ENCODE measurements around the gene STPG4.
"Not testable (repeated sequence)": the region's sequence is repeated elsewhere in the genome, so short reads cannot be mapped to it uniquely, and the experiment has no call there.

The STPG4 gene

DNA sequence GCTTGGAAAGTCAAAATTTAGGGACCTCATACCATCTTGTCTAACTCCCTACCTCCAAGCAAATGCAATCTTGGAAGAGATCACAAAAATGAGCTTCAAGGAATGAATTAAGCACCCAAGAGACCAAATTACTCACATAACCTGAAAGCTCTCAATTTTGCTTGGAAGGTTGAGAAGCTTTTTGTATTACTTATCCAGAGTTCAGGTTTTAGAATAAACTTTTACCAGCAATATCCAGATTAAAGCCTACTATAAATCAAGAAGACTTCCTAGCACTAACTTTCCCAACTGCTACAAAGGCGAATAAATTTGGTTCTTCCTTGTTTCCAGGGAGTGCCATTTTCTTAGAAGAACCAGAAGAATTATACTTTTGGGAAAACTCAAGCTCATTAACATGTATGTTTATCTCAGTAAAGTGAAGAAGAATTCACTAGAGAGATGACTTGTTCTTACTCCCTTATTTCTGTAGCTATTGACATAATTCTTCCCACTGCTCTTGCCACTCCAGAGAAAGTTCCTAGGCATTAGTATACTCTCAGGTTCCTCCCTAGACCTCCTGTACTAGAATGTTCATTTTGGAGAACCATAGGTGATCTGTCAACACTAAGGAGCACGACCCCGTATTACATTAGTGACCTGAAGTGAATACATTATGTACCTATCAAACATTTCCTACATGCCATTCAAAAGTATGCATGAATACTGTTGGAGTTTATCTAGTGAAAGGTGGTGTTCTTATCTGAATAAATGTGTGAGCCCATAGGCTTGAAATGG is 18.0 kb upstream of the STPG4 start:
- no peak for DNase-seq (ENCODE audit: low read depth)

DNA sequence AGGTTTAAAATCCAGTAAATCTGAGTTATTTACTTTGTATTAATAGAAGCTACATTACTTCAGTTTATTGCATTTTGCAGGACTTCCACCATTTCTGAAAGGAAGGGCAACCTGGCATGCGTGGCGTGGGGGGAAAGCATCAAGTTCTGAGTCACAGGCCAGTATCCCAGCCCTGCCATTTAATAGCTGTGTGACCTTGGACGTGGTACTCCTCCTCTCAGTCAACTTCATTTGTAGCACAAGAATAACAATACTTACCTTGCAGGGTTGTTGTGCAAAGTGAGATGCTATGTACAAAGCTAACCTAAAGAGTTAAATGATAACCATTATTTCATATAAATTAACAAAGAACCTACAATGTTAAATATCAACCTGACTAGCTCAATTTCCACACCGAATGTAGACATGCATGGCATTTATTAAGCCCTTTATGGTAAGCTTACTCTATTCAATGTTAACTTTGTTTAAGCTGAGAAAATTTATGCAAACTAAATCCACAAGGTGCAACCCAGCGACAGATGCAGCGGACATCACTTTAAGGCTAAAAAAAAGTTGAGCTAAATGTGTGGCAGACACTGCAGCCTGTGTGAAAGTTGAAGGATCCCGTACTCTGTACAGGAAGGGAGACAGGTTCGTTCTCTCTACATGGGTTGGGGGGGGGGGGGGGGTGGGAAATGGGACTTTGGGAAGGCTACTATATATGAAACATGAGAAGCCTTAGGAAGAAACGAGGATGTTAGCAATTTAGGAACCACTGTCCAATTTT is 17.2 kb upstream of the STPG4 start:
- DNase-seq (ENCODE audit: low read depth) = no peak

DNA sequence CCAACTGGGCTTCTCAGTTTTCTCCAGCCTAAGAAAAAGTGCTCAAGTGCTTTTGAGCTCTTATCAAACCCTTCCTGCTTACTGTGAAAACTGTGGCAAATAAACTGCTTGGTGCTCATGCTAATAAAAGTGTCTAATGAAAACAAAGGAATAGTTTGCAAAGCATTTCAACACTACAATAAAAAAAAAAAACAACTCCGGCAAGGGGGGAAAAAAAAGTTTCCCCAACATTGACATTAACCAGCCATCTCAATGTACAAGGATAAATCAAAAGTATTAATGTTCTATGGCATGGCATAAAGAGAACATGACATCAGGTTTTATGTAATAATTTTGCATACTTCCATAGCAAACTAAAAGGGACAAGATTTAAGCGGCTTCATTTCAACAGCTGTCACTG is 14.7 kb upstream of the STPG4 start:
- DNase-seq (ENCODE audit: low read depth) = no peak

DNA sequence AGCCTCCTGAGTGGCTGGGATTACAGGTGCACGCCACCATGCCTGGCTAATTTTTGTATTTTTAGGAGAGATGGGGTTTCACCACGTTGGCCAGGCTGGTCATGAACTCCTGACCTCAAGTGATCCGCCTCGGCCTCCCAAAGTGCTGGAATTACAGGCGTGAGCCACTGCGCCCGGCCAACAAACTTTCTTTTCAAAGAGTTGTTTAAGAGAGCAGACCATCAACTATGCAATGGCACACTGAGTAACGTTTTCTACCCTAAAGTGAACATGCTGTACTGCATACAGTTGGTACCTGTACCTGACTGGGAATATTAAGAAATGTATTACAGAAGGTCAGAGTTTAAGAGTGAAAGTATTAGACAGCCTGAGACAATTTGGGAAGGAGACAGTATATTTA is 13.8 kb upstream of the STPG4 start:
- not testable (repeated sequence) for DNase-seq (ENCODE audit: low read depth)

DNA sequence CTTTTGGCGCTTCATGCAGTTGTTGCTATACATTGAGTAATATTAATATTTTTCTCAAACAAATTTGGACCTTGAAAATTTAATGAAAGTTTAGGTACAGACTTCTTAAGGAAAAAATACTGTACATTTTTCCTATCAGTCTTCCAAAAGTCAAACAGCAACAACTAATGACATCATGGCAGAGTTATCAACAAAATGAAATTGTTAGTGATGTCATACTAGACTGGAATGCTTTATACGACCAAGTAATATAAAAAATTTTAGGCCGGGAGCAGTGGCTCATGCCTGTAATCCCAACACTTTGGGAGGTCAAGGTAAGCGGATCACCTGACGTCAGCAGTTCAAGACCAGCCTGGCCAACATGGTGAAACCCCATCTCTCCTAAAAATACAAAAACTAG is 12.0 kb upstream of the STPG4 start:
- DNase-seq (ENCODE audit: low read depth) = no peak

DNA sequence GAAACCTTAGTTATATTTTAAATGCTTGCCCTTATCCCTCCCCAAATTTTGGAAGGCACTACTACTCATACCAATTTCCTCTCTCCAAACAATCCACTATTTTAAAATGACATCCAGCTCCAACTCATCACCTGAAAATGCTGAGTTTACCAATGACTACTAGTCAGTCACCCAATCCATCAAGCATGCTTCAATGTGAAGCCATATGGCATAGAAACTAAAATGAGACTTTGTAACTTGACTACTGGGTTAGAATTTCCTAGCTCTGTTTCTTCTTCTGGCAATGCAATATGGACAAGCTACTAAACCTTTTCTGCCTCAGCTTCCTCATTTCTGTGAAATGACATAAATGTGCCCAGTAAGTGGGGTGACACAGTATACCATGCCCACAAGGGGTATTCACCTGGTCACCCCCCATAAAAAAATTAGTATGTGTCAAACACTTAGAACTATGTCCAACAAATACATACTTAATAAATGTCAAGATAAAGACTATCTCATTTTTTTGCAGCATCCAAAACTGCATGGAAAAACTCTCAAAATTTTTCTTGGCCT is 10.0 kb upstream of the STPG4 start:
- DNase-seq (ENCODE audit: low read depth) = no peak

DNA sequence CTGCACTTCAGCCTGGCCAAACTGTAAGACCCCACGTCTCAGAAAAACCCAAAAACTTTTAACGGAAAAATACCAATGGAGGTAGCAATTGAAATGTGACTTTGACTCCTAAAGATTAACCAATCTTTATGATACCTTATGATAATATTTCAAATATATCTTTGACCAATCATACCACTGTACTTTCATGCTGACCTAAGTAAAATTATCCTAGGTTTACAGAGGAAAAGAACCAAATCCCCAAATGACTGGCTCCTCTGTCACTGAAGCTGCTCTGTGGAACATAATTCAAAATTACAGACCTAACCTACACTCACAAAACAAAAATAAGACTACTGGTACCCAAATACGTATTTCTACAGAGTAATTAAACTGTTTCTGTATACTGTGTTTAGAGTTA is 7.7 kb upstream of the STPG4 start:
- DNase-seq (ENCODE audit: low read depth) = no peak

DNA sequence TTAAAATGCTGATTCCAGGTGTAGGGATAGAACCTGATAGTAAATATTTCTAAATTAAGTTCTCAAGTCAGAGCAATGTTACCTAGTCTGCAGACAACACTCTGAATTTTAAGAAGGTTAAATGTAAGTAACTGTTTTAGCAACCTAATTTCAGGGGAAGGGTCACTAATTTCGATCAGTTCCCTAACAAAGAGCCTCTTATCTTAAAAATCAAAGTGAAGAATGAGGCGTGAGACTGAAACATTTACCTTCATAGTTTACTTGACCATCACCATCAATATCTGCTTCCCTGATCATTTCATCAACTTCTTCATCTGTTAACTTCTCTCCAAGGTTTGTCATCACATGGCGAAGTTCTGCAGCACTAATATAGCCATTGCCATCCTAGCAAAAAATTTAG is 6.4 kb upstream of the STPG4 start:
- DNase-seq (ENCODE audit: low read depth) = no peak

DNA sequence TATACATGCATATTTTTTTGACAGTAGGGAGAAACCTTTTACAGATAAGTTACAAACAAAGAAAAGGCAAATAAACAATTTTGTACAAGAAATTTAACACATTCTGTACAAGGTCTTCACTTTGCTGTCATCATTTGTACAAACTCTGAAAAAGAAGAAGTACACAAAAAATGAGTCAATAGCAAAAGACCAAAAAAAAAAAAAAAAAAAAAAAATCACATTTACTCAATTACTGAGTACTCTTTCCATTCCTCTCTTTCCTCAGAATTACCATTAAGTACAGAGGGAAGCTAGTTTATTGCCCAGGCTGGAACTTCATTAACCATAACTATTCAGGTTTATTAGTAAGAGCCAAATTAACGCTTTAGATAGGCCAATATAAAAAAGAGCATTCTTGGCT is 5.6 kb upstream of the STPG4 start:
- no peak for DNase-seq (ENCODE audit: low read depth)

DNA sequence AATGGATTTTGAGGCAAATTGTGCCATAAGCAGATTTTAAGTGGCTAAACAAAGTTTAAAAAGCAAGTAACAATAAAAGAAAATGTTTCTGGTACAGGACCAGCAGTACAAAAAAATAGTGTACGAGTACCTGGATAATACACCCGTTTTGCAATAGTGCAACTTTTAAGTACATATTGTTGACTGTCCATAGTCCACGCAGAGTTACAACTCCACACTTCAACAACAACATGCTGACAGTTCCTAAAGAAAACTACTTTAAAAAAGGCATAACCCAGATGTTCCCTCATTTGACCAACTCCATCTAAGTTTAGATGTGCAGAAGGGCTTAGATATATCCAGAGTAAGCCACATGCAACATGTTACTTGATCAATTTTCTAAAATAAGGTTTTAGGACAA is 5.1 kb upstream of the STPG4 start:
- DNase-seq (ENCODE audit: low read depth) = no peak

DNA sequence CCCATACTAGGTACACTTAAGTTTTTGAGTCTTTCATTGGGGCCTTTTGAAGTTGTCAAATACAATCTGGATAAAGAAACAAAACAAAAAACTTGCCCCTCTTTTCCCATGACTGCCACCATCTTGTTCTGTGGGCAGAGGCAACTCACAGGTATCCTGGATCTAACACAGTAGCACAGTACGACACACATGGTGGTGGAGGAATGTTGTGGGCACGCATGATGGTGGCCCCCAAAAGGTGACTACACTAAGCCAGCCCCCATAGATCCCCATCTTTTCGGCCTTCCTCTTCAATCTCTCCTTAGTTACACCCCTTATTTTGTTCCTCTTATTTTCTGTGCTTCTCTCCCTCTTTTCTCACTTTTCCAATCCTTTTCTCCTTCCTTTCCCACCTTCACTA is 4.5 kb upstream of the STPG4 start:
- no peak for DNase-seq (ENCODE audit: low read depth)

DNA sequence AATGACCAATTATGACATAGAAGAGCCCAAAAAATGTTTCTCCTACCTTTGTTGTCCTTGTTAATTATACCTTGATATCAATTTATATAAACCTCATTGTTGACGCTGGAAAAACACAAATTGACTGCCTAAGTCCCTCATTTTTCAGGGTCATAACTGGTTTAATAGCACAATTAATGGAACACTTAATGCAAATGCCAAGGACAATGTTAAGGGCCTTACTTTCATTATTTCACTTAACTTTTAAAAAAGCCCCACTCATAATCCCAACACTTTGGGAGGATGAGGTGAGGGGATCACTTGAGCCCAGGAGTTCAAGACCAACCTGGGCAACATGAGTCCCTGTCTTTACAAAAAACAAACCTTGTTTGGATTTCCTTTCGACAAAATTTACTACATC is 3.5 kb upstream of the STPG4 start:
- no peak for DNase-seq (ENCODE audit: low read depth)

DNA sequence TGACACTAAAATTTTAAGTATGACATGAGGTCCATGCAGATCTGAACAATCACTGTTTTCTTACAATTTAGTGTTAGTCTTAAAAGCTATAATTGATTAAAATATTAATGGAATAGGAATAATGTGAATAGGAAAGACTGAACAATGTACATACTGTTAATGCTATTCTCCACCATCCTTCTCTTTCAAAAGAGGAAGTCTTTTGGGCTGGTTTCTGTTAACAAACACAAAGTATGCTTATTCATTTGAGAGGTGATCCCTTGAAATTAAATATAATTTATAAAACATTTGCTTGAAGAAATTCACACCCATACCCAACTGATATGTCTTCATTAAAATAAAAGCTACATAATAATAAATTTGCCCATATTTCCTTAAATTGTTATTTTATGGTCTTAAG is 2.3 kb downstream of the STPG4 start:
- DNase-seq (ENCODE audit: low read depth) = no peak

DNA sequence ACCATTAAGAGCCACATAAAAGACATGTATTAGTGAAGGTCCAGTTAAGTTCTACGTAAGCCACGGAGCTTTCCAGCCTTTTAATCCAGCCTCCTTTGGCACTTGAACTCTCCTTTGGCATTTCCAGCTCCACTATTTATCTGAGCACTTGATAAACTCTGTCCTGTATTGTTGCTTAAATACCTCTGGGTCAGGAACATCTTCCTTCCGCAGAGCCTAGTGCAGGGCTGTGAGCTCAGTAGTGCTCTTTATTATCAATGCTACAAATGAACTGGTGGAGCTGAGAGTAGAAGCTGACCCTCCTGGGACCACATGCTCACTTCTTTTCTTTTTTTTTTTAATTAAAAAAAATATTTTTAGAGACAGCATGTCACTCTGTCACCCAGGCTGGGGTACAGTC is 4.9 kb downstream of the STPG4 start:
- no peak for DNase-seq (ENCODE audit: low read depth)

DNA sequence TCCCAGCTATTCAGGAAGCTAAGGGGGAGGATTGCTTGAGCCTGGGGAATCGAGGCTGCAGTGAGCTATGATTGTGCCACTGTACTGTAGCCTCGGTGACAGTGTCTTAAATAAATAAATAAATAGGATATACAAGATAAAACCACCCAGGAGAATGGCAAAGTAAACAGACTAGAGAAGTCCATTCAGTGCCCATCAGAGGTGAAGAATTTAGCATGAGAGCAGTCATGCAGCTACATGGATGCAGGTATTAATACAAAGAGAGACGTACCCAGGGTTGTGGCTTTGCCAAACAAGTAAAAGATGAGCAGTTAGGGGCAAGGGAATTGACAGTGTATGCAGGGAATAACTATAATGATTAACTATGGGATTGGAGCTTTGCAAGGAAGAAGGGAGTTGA is 8.1 kb downstream of the STPG4 start:
- no peak for DNase-seq (ENCODE audit: low read depth)

DNA sequence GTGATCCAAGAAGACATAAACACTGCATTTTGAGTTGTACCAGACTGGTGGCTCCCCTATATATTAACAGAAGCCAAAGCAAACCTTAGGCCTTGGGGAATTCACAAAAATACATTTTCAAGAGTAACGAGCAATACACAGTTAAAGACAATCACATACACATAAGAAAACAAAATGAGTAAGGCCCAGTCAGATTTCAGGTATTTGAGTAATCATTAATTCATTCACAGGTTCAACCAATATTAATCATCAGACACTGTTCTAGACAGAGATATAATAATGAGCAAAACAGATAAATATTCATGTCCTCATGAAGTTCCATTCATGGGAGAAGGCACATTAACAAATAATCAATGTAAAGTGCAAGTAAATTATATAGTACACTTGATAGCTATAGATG is 9.6 kb downstream of the STPG4 start:
- DNase-seq (ENCODE audit: low read depth) = no peak

DNA sequence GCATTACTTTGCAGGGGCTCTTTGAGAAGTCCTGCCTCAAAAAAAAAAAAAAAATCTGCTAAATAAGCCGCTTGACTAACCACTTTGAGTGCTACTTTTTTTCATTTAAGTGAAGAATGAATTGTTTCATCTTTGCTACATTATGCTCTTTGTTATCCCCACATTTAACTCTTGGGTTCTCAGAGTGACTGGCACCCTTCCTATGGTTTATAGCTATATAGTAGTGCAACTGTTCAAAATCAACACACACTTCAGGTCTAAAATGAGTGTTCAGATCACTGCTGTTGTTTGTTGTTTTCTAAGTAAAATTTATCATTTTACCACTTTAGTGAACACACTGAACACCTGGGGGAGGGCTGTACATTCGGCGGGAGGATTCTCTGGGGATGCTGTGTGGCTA is 13.6 kb downstream of the STPG4 start:
- DNase-seq (ENCODE audit: low read depth) = no peak

DNA sequence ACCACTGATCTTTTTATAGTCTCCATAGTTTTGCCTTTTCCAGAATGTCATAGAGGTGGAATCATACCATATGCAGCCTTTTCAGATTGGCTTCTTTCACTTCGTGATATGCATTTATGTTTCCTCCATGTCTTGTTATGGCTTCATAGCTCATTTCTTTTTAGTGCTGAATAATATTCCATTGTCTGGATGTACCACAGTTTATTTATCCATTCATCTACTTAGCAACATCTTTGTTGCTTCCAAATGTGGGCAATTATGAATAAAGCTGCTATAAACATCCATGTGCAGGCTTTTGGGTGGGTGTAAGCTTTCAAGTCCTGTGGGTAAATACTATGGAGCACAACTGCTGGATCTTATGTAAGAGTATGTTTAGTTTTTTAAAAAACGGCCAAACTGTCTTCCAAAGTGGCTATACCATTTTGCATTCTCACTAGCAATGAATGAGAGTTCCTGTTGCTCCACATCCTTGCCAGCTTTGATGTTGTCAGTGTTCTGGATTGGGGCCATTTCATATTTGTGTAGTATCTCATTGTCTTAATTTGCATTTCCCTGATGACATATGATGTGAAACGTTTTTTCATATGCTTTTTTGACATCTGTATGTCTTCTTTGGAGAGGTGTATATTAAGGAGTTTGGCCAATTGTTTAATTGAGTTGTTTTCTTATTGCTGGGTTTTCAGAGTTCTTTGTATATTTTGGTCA is 20.6 kb downstream of the STPG4 start:
- DNase-seq (ENCODE audit: low read depth) = no peak

DNA sequence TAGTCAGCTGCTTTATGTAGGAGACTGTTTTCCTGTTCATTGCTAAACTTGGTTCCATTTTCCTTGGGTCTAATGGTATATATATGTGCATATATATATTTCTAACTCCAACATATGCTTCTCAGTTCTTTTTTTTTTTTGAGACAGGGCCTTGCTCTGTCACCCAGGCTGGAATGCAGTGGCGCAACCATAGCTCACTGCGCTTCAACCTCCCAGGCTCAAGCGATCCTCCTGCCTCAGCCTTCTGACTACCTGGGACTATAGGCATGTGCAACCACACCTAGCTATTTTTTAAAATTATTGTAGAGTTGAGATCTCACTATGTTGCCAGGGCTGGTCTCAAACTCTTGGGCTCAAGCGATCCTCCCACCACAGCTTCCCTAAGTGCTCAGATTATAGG is 22.1 kb downstream of the STPG4 start:
- no peak for DNase-seq (ENCODE audit: low read depth)

DNA sequence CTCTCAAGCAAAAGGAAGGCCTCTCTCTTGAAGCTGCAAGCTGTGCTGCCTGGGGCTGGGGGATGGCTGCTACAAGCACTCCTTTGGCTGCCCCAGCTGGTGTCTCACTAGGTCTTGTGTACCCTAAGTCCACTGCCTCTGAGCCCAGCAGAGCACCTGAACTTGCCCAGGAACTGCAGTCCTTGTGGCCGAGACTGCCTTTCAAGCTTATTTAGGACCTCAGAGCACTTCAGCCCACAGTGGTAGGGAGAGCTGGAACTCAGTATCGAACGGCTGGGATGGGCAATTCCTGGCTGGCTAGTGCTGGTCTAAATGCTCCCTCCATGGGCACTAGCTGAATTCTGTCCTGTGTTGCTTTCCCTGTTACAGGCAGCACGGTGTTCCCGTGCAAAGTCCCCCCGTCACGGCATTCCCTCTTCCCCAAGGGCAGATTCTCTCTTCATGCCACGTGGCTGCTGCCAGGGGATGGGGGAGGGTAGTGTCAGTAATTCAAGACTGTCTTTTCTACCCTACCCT is 25.9 kb downstream of the STPG4 start:
- no peak for DNase-seq (ENCODE audit: low read depth)

DNA sequence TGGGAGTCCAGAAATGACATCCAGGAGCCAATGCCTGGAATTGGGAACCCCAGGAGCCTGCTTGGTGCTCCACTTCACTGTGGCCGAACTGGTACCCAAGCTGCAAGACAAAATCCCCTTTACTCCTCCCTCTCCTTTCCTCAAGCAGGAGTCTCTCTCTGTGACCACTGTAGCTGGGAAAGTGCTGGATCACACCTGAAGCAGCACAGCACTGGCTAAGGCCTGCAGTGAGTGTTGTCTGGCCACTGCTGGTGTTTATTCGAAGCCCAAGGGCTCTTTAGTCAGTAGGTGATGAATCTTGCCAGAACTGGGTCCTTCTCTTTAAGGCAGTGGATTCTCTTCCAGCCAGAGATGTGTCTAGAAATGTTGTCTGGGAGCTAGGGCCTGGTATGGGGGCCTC is 26.4 kb downstream of the STPG4 start:
- no peak for DNase-seq (ENCODE audit: low read depth)

DNA sequence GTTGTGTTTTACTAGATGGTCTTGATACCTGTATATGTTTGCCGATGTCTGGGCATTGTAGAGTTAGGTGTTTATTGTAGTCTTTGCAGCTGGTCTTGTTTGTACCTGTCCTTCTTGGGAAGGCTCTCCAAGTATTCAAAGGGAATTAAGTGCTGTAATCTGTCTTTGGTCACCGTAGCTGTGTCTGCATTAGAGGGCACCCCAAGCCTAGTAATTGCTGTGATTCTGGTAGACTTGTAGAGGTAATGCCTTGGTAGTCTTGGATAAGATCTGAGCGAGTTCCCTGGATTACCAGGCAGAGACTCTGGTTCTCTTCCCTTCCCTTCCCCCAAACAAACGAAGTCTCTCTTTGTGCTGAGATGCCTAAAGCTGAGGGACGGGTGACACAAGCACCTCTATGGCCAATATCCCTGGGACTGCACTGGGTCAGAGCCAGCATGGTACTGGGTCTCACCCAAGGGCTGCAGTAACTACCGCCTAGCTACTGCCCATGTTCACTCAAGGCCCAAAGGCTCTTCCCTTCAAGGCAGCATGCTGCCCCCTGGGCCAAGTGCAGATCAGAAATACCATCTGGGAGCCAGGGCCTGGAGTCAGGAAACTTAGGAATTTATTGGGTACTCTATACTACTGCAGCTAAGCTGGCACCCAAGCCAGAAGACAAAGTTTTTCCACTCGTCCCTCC is 27.1 kb downstream of the STPG4 start:
- DNase-seq (ENCODE audit: low read depth) = no peak
